ENCODE data around the gene NPAT.

DNA sequence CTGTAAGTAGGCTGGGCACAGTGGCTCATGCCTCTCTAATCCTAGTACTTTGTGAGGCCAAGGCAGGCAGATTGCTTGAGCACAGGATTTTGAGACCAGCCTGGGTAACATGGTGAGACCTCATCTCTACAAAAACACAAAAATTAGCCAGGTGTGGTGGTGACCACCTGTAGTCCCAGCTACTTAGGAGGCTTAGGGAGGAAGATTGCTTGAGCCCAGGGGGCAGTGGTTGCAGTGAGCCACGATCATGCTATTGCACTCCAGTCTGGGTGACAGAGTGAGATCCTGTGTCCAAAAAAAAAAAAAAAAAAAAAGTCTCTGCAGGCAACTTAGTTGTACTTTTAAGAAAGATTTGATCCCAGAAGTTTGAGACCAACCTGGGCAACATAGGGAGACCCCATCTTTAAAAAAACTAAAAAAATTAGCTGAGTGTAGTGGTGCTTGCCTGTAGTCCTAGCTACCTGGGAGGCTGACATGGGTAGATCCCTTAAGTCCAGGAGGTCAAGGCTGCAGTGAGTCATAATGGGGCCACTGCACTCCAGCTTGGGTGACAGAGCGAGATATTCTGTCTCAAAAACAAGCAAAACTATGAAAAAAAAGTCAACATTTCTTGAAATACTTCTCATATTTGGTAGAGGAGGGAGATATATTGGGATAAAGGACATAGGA, 11.0 kb upstream of the NPAT start:
- TF ChIP-seq CTCF (IDR thresholded peaks at IDR 0.05) (no peak), POLR2A (IDR thresholded peaks at IDR 0.05) (no peak), POLR2AphosphoS5 (IDR thresholded peaks at IDR 0.05; ENCODE audit: insufficient read depth in 1 of 2, low read depth in 1 of 2) (no peak)
